HG03521 (cell line): ENCODE results near the gene DNAJA2.
"Not testable (repeated sequence)": the region's sequence is repeated elsewhere in the genome, so short reads cannot be mapped to it uniquely, and the experiment has no call there.

Source experiments
- ATAC-seq: cut with Tn5 transposase; IDR thresholded peaks from one replicate; pipeline ENCODE4 v1.9.1; 2021; ENCODE audit warnings: mild to moderate bottlenecking, moderate library complexity; ENCODE audit not compliant: unreplicated experiment

DNAJA2 gene

DNA sequence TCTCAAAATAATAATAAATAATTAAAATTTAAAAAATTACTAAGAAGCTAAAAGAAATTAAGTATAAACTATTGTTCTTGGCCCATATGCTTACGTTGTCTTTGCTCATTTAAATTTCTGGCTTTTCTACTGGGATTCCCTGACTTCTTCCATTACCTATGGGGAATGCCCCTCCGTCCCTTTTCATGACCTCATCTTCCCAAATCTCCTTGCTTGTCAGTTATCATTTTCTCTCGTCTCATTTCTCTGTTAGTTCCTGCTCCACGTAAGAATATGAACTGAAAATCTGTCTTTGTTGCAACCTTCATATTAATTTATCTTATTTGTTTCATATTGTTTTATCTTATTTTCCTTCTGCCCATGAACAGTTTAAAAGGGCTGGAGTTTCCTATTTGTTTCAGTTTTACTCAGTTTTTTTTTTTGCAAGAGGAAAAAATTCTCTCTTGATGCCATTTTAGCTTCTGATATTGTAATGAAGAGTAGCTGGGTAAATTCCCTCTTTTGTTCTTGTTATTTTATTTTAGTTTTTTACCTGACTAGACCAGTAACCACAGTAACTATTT, 2.5 kb upstream of the DNAJA2 start:
- ATAC-seq = no peak

DNA sequence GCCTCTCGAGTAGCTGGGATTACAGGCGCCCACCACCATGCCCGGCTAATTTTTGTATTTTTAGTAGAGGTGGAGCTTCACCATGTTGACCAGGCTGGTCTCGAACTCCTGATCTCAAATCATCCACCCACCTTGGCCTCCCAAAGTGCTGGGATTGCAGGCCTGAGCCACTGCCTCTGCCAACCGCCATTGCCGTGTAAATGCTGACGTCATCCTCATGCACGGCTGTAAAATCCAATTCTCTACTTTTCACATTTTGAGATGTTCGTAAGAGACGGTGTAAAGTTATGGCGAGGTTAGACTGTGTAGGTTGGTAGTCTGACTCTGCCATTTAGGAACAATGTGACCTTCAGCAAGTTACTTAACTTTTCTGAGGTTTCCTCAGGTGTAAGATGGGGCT, 1.7 kb upstream of the DNAJA2 start:
- no peak for ATAC-seq

DNA sequence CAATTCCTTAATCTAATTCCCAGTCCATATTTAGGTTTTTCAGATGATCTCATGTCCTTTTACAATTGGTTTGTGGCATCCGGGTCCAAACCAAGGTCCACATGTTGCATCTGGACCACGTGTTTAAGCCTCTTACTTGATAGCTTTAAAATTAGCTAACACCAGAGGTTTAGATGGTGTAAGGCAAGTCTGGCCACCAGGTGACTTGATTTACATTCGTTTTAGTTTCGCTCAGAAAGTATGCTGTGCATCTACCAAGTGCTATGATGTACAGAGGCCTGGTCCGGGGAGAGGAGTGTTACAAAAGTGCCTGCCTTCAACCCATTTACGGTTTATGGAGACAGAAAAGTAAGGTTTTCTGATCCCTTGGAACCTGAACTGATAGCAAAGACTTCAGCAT, 878 bp upstream of the DNAJA2 start:
- ATAC-seq = no peak

DNA sequence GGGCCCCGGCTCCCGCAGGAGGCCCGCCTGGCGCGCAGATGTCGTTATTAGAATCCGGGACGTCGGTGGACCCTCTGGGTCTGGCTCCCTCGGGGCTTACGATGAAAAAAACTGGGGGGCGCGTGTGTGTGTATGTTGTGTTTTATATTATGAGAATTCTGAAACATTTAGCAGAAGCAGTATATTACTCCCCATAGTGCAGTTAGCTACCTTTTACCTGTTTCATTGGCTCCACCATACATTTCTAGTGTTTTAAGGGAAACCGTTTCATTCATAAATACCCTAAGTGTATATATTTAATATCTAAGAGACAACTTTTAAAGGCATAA, 486 bp upstream of the DNAJA2 start:
- no peak for ATAC-seq

DNA sequence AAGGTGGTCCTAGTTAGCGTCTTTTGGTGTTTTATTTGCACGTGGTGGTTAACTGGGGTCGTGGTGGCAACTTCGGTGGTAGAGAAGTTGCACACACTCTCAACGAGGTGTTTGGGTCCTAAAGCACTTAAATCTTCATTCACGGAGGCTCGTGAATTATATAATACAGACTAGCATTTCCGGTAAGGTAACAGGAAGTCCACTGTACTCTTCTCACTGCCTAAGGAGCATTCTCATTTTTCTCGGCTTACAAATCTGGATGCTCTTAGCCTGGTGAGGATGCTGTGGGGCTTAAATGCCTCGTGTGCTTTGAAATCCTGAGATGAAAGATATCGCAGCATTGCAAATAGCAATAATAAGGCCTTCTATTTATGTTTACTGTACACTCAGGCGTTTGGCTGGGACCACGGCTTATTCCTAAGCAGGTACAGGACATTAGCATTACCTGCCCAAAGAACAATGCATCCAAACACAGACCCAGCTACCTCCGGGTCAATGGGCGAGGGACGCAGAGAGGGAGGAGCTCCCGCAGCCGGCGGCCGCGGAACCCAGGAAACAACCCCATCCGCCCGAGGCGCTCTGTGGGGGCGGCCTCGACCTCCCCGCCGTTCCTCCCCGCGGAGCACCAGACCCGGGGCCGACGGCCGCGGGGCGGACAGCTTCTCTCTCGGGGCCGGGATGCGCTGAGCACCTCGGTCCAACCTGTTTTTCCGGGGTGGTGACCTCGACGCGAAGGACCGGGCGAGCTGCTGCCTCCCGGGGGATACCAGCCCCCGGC, 856 bp downstream of the DNAJA2 start:
- peak; percentile 29 for ATAC-seq

DNA sequence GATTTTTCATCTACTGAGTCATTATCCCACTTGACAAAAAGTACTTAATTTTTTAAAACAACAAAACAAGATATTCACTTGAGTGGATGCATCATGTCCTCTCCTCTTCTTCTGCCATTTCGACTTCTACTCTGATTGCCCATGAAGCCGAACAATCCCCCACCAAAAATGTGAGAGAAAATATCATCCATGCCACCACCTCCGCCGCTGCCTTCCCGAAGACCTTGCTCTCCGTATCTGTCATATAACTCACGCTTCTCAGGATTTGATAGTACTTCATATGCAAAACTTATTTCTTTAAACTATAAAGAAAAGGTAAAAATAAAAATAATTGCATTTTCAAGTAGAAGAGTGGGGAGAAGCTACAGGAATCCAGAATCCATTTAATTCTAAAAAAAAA, 2.2 kb downstream of the DNAJA2 start:
- no peak for ATAC-seq

DNA sequence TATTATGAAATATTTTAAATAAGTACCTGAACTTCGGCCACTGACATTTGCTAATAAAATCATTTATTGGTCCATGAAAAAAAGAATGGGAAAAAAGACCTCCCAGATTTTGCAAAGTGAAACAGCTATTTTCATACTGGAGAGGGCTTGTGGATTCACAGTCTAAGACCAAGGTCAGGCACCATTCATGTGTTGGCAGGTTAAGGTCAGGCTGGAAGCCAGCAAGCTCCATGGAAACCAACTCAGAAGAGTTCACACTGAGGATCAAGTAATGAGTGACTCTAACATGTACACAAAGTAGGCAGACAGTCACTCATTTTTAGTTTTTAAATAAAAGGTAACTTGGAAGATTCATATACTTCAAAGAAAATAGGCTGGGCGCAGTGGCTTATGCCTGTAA, 3.4 kb downstream of the DNAJA2 start:
- no peak for ATAC-seq

DNA sequence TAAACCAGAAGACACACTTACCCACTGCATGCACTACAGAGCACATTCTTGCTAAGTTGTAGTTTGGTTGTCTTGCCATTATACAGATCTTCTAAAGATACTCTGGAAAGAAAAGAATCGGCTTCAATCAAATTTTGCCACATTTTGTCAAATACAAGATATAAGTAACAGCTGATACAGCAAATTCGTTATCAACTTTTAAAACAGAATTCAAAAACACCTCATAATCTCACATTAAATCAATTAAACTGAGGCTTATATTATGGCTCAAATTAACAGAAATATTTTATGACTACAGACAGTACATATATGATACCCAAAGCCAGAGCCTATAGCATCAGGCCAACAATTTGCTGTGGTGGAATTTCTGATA, 5.4 kb downstream of the DNAJA2 start:
- no peak for ATAC-seq

DNA sequence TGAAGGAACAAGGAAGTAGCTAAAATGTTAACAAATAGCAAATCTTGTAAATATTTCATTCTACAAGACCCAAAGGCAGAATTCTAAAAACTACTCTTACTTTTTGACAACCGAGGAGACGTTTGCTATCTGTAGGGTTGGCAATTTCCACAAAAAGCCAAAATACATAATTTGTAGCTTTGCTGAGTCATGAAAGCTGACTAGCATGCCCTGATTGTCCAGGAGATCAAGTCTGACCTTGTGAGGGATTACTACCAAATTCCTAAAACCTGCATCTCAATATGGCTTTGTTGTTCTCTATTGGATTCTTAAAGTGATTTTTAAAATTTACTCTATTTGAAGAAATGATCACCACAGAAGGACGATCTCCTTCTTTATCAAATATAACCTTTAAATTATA, 10.8 kb downstream of the DNAJA2 start:
- no peak for ATAC-seq

DNA sequence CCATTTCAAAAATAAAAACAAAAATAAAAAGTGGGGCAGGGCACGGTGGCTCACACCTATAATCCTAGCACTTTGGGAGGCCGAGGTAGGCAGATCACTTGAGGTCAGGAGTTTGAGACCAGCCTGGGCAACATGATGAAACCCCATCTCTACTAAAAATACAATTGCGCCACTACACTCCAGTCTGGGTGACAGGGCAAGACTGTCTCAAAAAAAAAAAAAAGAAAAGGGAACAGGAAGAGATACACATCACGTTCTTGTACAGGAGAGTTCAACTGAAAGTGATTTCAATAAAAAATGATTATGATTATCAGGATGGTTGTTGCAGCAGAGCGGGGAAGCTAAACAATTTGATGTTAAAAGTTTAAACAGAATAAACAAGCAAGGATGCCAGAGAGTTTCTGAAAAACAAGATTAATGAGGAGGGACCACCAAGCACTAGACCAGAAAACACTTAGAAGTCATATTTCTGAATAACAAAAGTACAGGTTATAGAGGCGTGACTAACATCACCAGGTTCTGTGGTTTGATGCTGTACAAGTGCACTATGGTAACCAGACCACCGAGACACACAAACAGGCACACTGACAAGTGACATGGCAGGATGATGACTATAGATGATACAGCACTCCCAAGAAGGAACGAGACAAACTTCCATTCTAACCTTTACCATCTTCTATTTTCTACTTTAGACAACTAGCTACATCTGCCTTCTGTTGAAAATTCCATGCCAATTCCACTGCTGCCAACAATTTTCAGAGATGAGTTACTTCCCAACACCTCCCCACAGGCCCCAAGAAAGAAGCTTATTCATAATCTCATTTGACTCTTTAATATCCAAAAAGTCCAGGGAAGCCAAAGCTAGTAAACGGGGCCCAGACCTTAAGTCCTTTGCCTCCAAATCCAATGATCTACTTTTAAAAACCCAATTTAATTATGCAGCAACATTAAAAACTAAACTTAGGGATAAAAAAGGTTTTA, 11.8 kb downstream of the DNAJA2 start:
- ATAC-seq = no peak

DNA sequence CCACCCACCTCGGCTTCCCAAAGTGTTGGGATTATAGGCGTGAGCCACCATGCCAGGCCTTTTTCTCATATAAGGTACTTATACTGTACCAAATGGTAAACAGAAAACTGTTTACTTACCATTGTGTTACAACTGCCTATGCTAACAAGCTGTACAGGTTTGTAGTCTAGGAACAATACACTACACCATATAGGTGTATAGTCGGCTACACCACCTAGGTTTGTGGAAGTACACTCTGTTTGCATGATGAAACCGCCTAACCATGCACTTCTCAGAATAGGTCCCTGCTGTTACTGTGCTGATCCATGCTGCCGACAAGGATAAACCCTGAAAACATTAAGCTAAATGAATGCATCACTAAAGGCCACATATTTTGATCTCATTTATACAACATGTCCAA, 18.9 kb downstream of the DNAJA2 start:
- ATAC-seq = no peak

DNA sequence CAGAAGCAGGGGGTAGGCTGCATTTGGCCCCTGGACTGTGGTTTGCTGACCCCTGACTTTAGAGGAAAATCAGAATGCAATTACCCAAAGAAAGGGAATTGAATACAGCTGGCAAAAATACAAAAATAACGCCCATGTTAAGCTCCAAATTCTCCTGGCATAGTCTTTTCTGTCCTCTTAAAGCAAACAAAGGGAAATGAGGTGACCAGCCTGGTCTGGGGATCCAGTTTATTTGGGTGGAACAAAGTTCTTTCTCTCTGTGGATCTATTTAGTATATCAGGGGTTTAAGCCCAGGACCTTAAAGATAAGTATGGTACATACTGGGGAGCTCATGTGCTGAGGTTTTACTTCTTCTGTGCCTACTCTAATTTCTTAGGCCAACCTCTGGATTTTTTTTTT, 23.5 kb downstream of the DNAJA2 start:
- no peak for ATAC-seq

DNA sequence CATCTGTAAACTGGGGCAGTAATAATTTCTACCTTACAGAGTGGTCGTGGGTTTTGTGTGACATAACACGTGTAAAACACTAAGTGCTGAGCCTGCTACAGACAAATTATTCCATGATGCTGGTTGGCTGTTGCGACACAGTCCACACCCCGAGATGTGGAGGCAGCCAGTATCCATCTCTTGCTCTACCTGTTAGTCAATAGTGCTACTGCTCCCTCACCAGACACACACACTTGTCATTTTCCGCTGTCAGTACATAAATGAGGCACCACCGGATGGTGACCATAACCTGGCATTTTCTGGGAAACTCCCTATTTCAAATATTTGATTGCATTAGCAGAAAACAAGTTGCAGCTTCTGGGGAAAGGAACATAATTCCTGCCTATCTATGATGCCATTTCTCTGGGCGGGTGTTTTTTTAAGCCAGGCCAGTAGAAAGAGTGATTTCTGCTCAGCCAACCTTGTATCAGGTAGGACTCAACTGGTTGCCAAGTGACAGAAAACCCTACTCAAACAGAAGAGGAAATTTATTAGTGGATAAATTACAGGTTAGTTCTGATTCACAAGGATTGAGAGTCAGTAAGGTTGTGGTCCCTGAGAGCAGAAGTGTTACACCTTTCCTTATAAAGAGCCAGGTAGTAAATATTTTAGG, 24.1 kb downstream of the DNAJA2 start:
- ATAC-seq = no peak

DNA sequence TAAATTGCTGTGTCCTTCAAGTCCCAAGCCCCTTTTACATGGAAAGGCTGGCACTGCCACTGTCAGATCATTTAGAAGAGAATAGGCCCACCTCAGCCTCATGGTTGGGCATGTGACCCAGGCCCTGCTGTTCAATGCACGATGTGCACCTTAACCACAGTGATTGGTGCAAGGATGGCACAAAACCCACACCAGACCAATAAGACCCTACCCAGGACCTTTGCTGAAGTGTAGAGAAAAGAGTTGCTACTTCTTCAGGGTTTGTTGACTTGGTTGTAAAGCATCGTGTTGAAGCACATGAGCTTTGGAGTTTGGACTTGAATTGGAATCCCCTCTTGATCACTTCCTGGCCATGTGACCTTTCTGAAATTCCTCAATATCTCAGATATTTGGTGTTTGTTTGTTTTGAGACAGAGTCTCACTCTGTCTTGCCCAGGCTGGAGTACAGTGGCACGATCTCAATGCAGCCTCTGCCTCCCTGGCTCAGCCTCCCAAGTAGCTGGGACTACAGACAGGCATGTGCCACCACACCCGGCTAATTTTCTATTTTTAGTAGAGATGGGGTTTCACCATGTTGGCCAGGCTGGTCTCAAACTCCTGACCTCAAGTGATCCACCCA, 24.8 kb downstream of the DNAJA2 start:
- no peak for ATAC-seq

DNA sequence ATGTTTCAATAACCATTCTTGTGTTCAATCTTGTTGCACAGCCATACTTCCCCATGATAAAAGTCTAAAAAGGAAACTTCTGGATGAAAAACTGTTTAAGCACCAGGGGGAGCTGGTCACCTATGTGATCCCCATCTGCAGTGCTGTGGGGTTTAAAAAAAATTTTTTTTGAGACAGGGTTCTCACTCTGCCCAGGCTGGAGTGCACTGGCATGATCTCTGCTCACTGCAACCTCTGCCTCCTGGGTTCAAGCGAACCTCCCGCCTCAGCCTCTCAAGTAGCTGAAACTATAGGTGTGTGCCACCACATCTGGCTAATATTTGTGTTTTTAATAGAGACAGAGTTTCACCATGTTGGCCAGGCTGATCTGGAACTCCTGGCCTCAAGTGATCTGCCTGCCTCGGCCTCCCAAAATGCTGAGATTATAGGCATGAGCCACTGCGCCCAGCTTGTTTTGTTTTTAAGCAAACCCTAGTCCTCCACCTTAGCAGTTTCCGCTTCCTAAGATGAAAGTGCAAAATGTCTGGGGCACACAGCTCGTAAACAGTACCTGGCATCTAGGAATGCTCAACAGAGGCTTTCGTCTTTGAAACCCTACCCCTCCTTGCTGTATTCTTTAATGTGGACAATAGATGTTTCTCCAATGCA, 25.4 kb downstream of the DNAJA2 start:
- ATAC-seq = peak; percentile 50

DNA sequence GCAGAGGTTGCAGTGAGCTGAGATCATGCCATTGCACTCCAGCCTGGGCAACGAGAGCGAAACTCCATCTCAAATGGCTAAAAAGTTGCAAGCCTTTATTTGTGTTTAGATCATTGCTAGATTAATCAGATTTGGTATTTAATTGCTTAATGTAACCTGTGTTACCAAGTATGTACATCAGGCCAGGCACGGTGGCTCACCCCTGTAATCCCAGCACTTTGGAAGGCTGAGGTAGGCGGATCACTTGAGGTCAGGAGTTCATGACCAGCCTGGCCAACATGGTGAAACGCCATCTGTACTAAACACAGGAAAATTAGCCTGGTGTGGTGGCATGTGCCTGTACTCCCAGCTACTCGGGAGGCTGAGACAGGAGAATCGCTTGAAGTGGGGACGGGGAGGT, 28.8 kb downstream of the DNAJA2 start:
- ATAC-seq = not testable (repeated sequence)

DNA sequence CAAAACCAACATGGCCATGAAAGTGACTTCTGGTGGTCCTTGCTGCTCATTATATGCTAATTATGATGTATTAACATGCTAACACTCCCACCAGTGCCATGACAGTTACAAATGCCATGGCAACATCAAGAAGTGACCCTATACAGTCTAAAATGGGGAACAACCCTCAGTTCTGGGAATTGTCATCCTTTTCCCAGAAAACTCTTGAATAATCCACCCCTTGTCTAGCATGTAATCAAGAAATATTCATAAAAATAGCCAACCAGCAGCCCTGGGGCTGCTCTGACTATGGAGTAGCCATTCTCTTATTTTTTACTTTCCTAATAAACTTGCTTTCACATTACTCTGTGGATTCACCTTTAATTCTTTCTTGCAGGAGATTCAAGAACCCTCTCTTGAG, 35.9 kb downstream of the DNAJA2 start:
- no peak for ATAC-seq

DNA sequence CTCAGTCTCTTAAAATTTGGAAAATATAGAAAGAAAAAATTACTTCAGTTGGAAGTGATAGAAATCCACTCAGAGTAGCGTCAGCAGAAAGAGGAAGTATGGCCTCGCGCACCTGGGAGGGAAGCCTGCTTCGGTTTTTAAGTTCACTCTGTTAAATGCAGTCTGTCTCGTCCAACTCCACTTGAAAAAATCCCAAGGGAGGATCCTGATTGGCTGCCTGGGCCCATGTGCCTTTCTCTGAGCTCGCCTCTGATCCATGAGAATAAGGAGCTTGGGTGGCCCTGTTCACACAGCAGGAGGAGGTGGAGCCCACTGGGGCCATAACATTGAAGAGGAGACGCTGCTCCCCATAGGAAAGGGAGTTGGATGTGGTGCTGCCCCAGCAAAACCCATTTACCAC, 40.7 kb downstream of the DNAJA2 start:
- ATAC-seq = no peak

DNA sequence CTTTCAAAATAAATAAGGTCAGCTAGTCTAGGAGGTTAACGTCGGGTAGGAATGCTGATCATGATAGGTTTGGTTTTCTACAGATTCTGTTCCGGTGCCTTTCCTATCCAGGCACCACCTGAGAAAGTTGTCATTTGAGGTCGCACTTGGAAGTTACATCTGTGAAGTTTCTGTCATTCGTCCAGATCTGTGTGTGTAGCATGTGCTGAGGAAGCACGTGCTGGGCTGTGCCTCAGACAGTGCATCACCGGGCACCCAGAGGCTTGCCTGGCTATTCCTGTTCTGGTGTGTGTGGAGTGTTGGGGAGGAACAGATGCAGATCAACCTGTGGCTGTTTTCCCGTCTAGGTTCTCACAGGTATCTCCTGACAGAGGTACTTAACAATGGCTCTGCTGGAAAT, 42.6 kb downstream of the DNAJA2 start:
- no peak for ATAC-seq
